ENCODE measurements around the gene ERN2.

ERN2 gene

GRCh38 chr16:23711785-23712184, 1.2 kb downstream of the ERN2 start:
- FAIRE-seq (no peak), DNase-seq (ENCODE audit: insufficient read length, low spot score) (no peak)
- TF ChIP-seq CTCF (IDR thresholded peaks at IDR 0.05; ENCODE audit: insufficient read depth, missing control alignments): no peak

- DNase-seq (ENCODE audit: insufficient read length, low spot score): no peak
- TF ChIP-seq CTCF (IDR thresholded peaks at IDR 0.05; ENCODE audit: insufficient read depth, missing control alignments): no peak
- no peak for FAIRE-seq
Measured at GRCh38 chr16:23710504-23710903, 2.5 kb downstream of the ERN2 start.

GRCh38 chr16:23710008-23710407, 3.0 kb downstream of the ERN2 start:
- FAIRE-seq (no peak), DNase-seq (ENCODE audit: insufficient read length, low spot score) (no peak)
- no peak for TF ChIP-seq CTCF (IDR thresholded peaks at IDR 0.05; ENCODE audit: insufficient read depth, missing control alignments)

- no peak for TF ChIP-seq CTCF (IDR thresholded peaks at IDR 0.05; ENCODE audit: insufficient read depth, missing control alignments)
- no peak for DNase-seq (ENCODE audit: insufficient read length, low spot score)
- FAIRE-seq: no peak
Measured at GRCh38 chr16:23709536-23709935, 3.5 kb downstream of the ERN2 start.

- DNase-seq (ENCODE audit: insufficient read length, low spot score) (no peak), FAIRE-seq (no peak)
- no peak for TF ChIP-seq CTCF (IDR thresholded peaks at IDR 0.05; ENCODE audit: insufficient read depth, missing control alignments)
Measured at GRCh38 chr16:23706439-23706838, 6.6 kb downstream of the ERN2 start.

GRCh38 chr16:23705517-23705902, 7.5 kb downstream of the ERN2 start:
- DNase-seq (ENCODE audit: insufficient read length, low spot score): no peak
- FAIRE-seq: no peak
- TF ChIP-seq CTCF (IDR thresholded peaks at IDR 0.05; ENCODE audit: insufficient read depth, missing control alignments): no peak

GRCh38 chr16:23704772-23705516, 8.1 kb downstream of the ERN2 start:
- DNase-seq (ENCODE audit: insufficient read length, low spot score): no peak
- FAIRE-seq: no peak

More at GRCh38 chr16:23704772-23705516, 8.1 kb downstream of the ERN2 start:
- TF ChIP-seq CTCF (IDR thresholded peaks at IDR 0.05; ENCODE audit: insufficient read depth, missing control alignments): no peak
